GM19193 (cell line): ENCODE data around the gene AJAP1.

Source experiments
- POLR2A ChIP-seq: IDR thresholded peaks from 4 replicates; pipeline ENCODE4 v1.6.1; 2011; ENCODE audit not compliant: insufficient read depth, insufficient read length; ENCODE audit errors: extremely low read depth

Gene AJAP1

DNA sequence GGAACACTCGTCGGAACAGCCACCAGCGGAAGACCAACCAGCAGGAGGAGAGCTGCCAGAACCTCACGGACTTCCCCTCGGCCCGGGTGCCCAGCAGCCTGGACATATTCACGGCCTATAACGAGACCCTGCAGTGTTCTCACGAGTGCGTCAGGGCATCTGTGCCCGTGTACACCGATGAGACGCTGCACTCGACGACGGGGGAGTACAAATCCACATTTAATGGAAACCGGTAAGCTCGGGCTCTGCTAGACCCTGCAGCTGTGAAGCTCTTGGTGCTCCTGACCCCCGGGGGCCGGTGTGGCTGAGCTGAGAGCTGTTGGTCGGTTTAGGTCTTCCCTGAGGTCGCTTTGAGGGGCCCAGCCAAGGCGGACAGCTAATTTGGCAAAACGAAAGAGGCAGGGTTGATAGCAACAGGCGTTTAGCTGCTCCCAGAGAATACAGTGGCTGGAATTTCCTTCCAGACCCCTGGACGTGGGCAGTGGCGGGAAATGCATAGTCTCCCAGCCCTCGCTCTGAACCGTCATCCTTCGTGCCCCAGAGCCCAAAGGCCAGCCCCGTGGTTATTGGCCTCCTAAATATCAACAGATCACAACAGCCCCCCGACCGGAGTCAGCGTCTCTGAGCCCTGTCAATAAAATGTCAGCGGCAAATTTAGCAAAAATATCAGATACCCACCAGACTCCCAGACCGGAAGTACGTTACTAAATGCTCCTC is 118.0 kb downstream of the AJAP1 start:
- no peak for TF ChIP-seq POLR2A

DNA sequence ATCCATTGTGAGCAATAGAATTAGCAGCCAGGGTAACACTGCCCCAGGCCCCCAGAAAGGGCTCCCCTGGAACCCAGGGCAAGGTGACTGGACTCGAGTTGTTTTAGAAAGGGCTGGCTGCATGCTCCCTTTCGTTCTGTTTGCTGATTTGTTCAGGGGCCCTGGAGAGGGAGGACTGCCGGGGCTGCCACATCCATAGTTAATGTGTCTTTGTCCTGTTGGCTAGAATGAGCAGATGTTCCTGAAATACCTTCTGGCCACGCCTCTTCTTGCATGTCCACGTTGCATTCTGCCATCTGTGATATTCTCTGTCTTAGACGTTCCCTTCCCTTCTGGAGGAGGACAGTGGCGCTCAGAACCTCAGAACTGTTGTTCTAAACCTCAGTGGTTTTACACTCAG is 118.8 kb downstream of the AJAP1 start:
- no peak for TF ChIP-seq POLR2A

DNA sequence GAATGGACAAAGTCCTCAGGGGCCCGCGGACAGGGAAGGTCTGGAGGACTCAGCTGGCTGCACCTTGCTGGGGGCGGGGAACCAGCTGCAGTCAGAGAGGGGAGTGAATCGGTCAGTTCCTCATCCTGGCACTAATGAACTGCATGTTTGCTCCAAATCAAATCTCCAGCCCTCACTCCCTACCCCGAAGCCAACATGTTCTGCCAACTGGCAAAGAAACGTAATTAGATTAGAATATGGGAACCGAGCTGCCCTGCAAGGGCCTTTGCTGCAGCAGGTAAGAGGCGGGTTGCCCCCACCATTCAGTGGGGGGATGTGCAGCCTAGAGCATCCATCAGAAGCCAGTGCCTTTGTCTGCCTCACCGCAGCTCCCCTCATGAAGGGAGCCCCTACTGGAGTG is 121.1 kb downstream of the AJAP1 start:
- no peak for TF ChIP-seq POLR2A

- TF ChIP-seq POLR2A = no peak
These were observed 123.6 kb downstream of the AJAP1 start for GRCh38 chr1:4778056-4778455.

DNA sequence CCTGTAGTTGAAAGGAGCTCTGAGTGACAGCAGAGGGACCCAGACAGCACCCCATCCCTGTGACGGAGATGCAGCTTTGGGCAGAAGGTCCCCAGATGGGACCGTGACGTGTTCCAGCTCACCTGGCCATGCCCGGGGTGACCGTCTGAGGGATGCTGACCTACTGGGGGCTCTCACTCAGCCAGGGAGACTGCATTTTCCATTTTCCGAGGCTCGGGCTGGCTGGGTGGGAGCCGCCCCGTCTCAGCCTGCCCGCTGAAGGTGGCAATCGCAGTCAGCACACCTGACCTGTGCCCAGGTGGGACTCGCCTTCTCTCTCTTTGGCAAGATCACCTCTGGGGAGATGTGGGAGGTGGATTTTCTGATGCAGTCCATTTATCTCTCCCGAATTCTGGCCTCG is 127.2 kb downstream of the AJAP1 start:
- no peak for TF ChIP-seq POLR2A

DNA sequence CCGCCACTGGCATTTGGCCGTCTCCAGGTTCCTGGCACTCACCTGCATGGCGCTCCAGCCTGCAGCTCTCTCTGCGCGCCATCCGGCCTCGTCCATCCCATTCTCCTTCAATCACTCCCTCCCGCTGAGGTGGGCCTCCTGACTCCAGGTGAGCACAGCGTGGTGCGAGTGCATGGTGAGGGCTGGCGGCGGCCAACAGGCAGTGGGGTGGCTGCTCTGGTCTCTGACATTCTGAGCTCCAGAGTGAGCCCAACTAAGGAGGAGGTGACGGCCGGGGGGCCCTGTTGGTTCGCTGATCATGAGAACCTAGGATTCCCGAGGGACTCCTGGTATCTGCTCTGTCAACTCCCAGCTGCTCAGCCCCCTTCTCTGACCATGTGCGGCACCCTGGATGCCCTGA is 130.4 kb downstream of the AJAP1 start:
- no peak for TF ChIP-seq POLR2A

GRCh38 chr1:4786055-4786454 is 131.6 kb downstream of the AJAP1 start:
- TF ChIP-seq POLR2A = no peak

GRCh38 chr1:4787551-4787950 is 133.1 kb downstream of the AJAP1 start:
- no peak for TF ChIP-seq POLR2A

DNA sequence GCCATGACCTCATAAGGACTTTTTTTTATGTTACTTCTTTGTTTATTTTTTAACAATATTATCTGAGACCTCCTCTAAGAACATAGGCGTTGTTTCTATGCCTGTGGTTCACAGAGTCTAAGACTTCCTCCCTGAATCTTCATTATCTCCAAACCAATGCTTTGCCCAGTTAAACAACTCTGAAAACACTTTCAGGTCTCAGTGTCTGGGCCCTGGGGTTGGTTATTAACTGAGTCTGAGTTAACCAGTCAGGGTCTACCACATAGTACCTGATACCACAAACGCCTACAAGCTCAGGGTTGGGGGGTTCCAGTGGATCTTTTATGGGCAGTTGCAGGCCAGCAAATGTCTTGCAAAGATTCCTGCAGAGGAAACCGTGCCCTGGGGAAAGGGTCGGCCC is 138.2 kb downstream of the AJAP1 start:
- TF ChIP-seq POLR2A = no peak

DNA sequence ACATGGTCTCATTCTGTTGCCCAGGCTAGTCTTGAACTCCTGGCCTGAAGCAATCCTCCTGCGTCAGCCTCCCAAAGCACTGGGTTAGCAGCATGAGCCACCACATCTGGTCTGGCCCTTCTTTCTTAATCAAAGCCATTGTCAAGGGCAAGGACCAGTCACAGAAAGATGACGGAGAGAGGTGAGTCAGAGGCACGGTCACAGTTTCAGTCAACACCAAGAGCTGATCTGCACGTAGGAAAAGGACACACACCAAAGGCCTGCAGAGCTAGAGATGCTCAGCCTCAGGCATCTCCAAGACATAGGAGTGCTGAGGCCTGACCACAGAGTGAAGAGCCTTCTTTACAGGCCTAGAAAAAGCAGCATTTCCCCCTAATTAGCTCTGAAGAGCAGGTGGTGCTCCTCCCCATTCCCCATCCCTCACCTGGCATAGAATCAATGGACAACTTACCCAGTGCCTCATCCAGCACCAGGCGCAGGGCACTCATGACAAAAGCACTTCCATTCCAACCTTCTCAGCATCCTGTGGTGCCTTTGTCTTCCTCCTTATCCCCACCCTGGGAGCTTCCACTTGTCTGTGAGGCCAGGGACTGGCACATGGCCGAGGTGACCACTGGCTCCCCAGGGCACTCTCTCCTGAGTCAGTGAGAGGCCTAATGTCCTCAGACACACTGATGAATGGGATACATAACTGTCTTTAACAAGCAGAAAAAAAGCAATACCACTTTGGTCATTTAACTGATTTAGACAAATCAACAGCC is 139.8 kb downstream of the AJAP1 start:
- no peak for TF ChIP-seq POLR2A

DNA sequence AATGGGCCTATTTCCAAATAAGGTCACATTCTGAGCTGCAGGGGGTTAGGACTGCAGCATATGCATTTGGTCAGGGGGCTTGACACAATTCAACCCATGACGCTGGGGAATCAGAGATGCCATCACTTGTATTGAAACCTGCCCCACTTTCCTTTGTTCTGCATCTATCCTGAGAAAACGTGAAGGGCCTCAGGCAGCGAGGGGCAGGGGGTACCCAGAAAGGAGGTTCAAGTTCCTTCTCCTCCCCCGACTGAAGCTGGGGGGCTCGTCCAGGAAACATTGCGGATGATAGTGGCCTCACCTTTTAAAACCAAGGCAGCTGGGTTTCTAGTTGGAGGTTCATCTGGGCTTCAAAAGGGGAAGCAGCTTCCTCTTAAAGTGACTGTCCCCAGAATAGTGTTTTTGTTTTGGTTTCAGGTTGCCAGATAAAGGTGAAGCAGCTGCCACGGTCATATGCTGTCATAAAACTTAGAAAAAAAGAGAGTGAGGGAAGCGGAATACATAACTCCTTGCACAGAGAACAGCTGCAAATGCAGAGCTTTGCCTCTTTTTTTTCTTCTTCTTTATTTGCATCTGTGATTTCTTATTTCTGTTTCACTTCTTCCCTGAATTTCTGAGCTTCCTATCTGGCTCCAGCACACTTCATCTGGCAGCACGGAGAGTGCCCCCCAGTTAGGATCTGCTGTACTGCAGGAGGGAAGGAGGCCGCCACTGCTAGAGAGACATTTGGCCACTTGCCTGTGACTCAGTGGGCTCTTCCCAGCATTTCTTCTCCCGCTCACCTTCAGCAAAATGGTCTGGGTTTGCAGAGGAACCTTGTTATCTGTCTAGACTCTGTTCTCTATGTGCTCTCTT is 142.0 kb downstream of the AJAP1 start:
- no peak for TF ChIP-seq POLR2A

DNA sequence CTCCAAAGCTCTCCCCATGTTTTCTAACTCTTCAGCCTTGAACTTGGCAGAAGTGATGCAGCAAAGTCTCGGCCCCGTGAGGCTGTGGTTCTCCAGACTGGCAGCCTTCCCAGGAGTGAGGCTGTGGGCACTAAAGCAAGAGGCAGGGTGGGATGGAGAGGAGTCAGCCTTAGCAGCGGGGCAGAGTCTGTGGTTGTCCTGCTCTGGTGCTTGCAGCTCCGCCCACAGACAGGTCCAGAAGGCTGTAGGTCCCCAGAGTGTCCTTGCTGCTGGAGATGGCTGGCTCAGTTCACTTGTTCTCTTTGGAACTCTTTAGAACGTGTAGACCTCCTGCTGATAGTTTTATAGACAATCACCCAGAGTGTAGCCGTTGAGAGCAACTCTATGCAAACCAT is 142.6 kb downstream of the AJAP1 start:
- no peak for TF ChIP-seq POLR2A

DNA sequence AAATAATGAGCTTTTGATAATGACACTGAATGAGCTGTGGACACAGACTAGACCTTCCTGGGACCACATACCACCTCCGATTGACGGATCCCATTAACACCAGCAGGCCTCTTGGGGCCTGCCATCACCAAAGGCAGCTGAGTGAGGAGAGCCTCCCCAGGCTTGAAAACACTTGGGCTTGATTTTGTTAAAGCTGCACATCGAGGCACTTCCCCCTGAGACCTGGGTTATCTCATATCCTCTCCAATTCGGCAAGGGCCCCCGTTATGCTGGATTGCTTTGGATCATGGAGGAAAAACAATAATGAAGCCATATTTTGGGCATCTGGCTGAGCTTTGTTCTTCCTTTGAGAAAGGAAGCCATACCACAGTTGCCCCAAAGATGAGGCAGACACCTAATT is 143.0 kb downstream of the AJAP1 start:
- TF ChIP-seq POLR2A = no peak

DNA sequence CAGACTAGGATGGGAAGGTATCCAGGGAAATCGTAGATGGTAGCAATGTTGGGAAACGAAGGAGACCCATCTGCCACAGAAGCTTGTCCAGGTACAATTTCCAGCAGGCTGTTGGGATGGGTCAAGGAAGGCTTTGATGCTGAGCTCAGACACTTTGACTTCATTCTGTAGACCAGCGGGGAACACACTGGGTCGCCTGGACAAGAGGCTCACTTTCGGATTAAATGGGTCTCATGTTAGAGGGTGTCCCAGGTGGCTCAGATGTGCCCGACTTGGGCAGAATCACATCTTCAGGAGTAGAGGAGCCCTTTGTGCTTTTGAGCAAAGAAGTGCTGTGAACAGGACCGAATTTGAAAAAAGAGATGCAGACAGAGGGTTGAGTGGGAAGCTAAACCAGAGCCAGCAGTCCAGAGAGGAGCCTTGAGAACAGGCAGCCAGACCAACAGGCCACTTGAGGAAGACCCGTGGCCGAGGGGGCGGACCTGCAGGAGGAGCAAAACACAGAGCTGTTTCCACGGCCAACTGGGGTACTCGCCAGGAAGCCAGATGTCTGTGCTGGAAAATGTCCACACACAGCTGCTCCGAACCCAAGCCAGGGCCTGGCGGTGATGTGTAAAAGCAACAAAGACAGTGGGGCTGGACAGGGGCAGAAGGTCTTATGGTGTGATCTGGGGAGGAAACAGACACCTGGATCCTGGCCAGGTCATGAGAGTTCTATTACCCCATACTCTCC is 146.9 kb downstream of the AJAP1 start:
- TF ChIP-seq POLR2A = no peak

DNA sequence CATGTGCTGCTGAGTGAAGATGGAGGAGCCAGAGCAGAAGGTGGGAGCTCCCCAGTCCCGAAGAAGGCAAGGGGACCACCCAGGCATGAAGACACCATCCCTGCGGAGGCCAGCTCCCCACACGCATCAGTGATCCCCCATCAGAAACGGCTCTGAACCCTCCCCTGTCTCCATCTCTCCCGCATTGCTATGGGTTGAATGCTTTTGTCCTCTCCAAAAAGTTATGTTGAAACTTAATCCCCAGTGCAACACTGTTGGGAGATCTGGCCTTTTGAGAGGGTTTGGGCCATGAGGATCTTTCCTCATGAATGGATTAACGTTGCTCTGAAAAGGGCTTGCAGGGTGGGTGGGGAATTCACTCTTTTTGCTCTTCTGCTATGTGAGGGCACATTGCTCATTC is 147.6 kb downstream of the AJAP1 start:
- no peak for TF ChIP-seq POLR2A

- TF ChIP-seq POLR2A = no peak
These were observed 148.9 kb downstream of the AJAP1 start for GRCh38 chr1:4803335-4803734.

DNA sequence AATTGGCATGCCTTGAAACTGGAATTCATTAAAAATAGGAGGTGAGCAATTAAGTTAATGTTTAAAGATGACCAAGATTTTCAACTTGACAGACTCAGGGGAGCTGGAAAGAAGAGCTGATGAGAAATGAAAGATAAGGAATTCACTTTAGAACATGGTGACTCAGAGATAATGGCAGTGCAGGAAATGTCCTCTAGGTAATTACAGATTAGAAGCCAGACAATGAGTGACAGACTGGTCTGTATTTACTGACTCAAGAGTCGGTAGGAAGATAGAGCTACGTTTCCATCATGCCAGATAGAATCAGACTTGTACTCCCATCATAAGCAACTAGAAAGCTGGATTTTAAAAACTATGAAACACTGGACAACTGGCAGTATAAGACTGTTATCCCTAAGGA is 151.6 kb downstream of the AJAP1 start:
- no peak for TF ChIP-seq POLR2A
